ENCODE data around the gene FSD1L.

Gene FSD1L

GRCh38 chr9:105436783-105437182, 11.1 kb upstream of the FSD1L start:
- no peak for DNase-seq (ENCODE audit: low read depth)

GRCh38 chr9:105437704-105438103, 10.1 kb upstream of the FSD1L start:
- DNase-seq (ENCODE audit: low read depth): no peak

- DNase-seq (ENCODE audit: low read depth): no peak
These were observed 9.6 kb upstream of the FSD1L start for GRCh38 chr9:105438141-105438806.

- DNase-seq (ENCODE audit: low read depth): no peak
These were observed 8.4 kb upstream of the FSD1L start for GRCh38 chr9:105439428-105439827.

- DNase-seq (ENCODE audit: low read depth): no peak
These were observed 6.1 kb upstream of the FSD1L start for GRCh38 chr9:105441616-105442160.

- DNase-seq (ENCODE audit: low read depth): no peak
These were observed 4.7 kb upstream of the FSD1L start for GRCh38 chr9:105443121-105443520.

- no peak for DNase-seq (ENCODE audit: low read depth)
These were observed 3.7 kb upstream of the FSD1L start for GRCh38 chr9:105444130-105444529.

GRCh38 chr9:105445203-105445881, 2.5 kb upstream of the FSD1L start:
- DNase-seq (ENCODE audit: low read depth): no peak

GRCh38 chr9:105447386-105447813, 434 bp upstream of the FSD1L start:
- no peak for DNase-seq (ENCODE audit: low read depth)

GRCh38 chr9:105449081-105449480, 1.2 kb downstream of the FSD1L start:
- DNase-seq (ENCODE audit: low read depth): no peak

- DNase-seq (ENCODE audit: low read depth): no peak
These were observed 4.4 kb downstream of the FSD1L start for GRCh38 chr9:105452185-105452584.

- no peak for DNase-seq (ENCODE audit: low read depth)
These were observed 8.1 kb downstream of the FSD1L start for GRCh38 chr9:105455836-105456475.

GRCh38 chr9:105457560-105458294, 9.9 kb downstream of the FSD1L start:
- DNase-seq (ENCODE audit: low read depth): no peak

- DNase-seq (ENCODE audit: low read depth): no peak
These were observed 10.6 kb downstream of the FSD1L start for GRCh38 chr9:105458404-105458803.

GRCh38 chr9:105459336-105459735, 11.5 kb downstream of the FSD1L start:
- no peak for DNase-seq (ENCODE audit: low read depth)

GRCh38 chr9:105466898-105467455, 19.1 kb downstream of the FSD1L start:
- DNase-seq (ENCODE audit: low read depth): no peak

- no peak for DNase-seq (ENCODE audit: low read depth)
These were observed 21.0 kb downstream of the FSD1L start for GRCh38 chr9:105468875-105469274.

GRCh38 chr9:105473221-105473620, 25.4 kb downstream of the FSD1L start:
- DNase-seq (ENCODE audit: low read depth): no peak

GRCh38 chr9:105475302-105475701, 27.5 kb downstream of the FSD1L start:
- no peak for DNase-seq (ENCODE audit: low read depth)

GRCh38 chr9:105479846-105480245, 32.0 kb downstream of the FSD1L start:
- DNase-seq (ENCODE audit: low read depth): no peak

GRCh38 chr9:105483618-105484017, 35.8 kb downstream of the FSD1L start:
- DNase-seq (ENCODE audit: low read depth): no peak

- no peak for DNase-seq (ENCODE audit: low read depth)
These were observed 36.4 kb downstream of the FSD1L start for GRCh38 chr9:105484226-105484625.

All from GM04504 (cell line).